Germinal center (tissue), 1 donor: ENCODE measurements around the gene IFT88.

ENCODE experiments used
- DNase-seq: peaks from one replicate; pipeline ENCODE4 v3.0.0; 2012; ENCODE audit warnings: mixed read lengths, low spot score

The IFT88 gene

GRCh38 chr13:20566898-20567874 is at the start of gene IFT88:
IFT88 (plus strand) TSS chr13:20567157; CDS start chr13:20574386, 7,229 bp downstream.
- DNase-seq: peak; percentile 86

DNA sequence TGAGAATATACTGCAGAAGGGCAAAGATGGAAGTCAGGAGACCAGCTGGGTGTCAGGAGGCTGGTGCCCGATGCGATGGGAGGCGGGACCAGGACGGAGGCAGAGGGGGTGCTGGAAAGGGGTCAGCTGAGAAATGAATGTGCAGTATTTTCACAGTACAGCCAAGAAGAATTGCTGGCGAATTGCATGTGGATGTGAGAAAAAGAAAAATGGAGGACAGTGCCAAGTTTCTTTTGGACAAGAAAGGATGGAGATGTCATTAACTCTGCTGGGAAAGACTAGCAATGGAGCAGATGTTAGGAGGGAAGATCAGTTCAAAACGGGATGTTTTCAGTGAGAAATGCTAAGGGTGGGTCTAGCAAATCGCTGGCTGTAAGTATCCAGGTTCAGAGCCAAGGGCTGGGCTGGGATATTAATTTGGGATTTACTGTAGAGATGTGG is 48.3 kb upstream of the IFT88 start:
- no peak for DNase-seq

- DNase-seq: no peak
Measured at GRCh38 chr13:20519875-20520274, 47.1 kb upstream of the IFT88 start.

DNA sequence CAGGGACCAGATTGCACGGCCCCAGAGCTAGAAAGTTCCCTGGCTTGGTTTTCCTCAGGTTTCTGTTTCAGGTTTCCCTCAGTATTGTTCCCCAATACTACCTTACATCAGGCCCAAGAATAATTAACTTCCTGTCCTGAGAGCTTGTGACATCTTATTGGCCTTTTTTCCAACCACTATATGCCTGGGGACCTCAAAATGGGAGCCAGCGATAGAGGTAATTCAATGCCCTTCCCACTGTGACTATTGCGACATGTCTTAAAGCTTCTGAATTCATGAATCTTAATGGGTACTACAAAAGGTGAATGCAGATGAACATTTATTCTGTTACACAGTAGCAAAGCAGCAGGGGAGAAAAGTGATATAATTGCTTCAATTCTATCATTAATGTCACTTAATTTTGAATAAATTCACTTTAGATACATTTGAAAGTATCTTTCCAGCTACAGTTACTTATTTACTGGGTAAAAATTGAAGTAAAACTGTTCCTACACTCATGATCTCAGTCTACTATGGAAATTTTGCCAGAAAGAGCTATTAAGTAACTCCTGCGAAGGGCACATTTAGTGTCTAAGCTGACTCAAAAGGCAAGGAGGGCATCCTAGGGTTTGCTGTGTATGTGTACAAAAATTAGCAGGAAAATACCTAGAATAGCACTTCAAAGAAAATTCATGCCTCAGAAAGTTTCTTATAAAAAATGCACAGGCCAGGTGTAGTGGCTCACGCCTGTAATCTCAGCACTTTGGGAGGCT is 45.4 kb upstream of the IFT88 start:
- no peak for DNase-seq

DNA sequence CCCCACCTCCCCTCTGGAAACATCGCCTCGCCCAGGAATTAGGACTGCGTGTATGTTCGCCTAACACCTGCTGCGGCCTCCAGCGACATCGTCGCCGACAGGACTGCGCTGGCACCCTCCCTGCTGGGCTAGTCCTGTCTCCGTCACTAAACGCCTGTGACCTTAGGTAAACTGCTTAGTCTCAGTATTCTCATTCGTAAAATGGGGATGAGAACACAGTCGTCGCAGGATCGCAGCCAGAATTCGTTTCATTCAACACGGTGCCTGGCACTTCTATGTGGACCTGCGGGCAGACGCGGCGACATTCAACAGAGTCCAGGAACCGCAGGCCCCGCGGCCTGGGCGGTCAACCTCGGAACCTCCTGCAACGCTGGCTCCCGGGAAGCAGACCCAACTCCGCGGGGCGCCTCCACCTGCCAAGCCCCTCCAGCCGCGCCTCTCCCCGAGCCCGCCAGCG is 41.8 kb upstream of the IFT88 start:
- peak; percentile 10 for DNase-seq

- peak; percentile 76 for DNase-seq
Measured at GRCh38 chr13:20525601-20526544, 41.1 kb upstream of the IFT88 start, which contains the start of gene CRYL1. CRYL1 (minus strand) TSS chr13:20525857; CDS start chr13:20525794, 63 bp downstream.

GRCh38 chr13:20526664-20527063 is 40.3 kb upstream of the IFT88 start:
- no peak for DNase-seq

DNA sequence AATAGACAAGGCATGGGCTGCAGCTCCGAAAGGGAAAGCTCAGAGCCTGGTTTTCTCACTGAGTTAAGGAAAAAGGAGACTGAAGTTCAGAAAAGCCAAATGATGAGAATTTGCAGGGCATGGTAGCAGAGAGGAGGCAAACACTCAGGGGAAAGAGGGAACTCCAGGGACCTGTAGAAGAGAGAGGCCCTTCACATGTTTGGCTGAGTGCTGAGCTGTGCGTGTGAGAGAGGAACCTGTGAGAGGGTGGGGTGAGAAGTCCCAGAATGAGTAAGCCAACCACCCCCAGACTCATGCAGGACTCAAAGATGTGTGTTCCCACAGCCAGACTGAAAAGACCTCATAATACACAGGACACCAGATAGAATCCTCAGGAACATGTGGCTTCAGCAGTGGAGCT is 38.5 kb upstream of the IFT88 start:
- DNase-seq: no peak

- DNase-seq: no peak
Measured at GRCh38 chr13:20534038-20534608, 32.8 kb upstream of the IFT88 start.

GRCh38 chr13:20536992-20537391 is 30.0 kb upstream of the IFT88 start:
- no peak for DNase-seq

DNA sequence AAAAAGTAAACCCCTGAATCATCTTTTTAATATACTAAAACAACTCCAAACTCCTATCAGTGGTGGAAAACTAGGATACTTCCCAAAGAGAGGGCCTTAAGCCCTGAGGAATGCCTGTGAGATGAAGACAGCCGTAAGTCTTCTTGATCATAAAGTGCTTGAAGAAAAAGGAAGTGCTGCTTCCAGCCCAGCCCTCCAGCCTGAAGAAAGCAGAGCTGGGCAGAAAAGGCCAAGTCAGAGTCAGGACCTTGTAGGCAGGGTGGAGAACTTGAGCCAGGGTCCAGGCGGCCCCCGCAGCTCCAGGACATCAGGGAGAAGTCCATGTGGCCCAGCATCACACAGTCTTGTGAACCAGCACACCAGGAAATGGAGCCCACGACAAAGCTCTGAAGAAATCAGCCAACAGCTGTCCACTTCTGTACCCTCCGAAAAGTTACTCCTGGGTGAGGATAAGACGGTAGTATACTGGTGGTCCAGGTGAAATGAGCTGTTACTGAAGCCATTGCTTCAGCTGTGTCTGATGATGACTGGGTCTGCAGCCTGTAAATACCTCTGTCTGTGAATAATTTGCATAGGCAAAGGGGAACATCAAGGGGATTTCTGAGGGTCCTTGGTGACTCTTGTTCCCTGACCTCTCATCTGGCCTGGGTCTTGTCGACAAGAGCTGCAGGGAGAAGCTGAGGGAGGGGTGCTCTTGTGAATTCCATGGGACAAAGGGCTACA is 22.6 kb upstream of the IFT88 start:
- no peak for DNase-seq

GRCh38 chr13:20546556-20546955 is 20.4 kb upstream of the IFT88 start:
- no peak for DNase-seq

- DNase-seq: no peak
Measured at GRCh38 chr13:20547479-20547908, 19.5 kb upstream of the IFT88 start.

GRCh38 chr13:20550799-20551198 is 16.2 kb upstream of the IFT88 start:
- no peak for DNase-seq

- no peak for DNase-seq
Measured at GRCh38 chr13:20553311-20553710, 13.6 kb upstream of the IFT88 start.

DNA sequence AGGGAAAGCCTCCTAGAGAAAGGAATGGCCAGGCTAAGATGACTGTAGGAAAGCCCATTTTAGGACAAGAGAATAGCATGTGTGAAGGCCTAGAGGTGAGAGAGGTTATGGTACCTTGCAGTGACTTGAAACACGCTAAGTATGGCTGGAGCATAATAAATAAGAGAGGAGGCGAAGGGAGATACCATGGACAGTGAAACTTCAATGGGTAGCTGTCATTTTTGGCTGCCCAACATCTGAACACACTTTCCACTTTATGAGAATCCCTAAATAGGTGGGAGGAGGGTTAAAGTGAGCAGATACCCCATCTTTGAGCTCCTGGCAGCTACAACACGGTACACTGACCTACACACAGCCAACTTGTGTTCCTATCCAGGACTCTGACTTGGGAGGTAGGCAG is 8.0 kb upstream of the IFT88 start:
- DNase-seq: no peak

DNA sequence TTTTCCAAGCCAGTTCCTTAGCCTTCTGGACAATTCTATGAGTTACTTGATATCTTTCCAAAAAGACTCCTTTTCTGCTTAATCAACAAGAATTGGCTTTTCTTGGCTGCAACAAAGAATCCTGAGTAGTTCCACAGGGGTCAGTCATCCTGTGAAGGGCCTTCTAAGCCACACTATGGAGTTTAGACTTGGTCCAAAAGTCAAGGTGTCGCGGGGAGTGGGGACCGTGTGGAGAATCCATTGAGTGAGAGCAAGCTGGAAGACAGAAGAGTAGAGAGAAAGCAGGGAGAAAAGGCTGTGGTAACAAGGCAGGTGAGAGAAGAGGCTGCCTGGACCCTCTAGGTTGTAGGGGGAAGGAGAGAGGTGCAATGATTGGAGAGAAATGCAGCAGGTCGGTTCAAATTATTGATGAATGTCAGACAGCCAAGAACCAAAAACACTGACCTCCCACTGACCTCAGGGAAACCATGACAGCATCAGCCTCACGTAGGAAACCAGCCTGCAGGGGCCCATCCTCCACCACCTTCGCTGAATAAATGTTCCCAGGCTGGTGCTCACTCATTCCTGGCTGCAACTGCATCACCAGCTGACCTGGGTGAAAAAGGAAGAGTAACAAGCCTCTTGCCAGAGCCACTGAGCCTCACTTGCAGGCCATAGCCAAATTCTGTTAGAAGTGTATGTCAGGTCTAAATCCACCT is 7.1 kb upstream of the IFT88 start:
- DNase-seq: no peak

- DNase-seq: no peak
Measured at GRCh38 chr13:20561741-20562140, 5.2 kb upstream of the IFT88 start.

- no peak for DNase-seq
Measured at GRCh38 chr13:20565115-20565736, 1.7 kb upstream of the IFT88 start.
